Suprapubic skin (tissue), 4 donors: ENCODE measurements around the gene METTL9. TPM values are rescaled to one million over a fixed set of nuclear protein-coding genes. Genes with fewer than 3 reads are reported as not detected.

ENCODE experiments used
- DNase-seq, 2 donors: peaks; one replicate each; pipeline ENCODE4 v3.0.0-alpha.2; 2019; ENCODE audit warnings: low spot score in 2 of 2
- H3K27ac ChIP-seq: fragments of 200-600 bp; sonication (generic); one replicate; pipeline ENCODE4 v1.5.1; 2019
- H3K27me3 ChIP-seq: fragments of 200-600 bp; sonication (generic); one replicate; pipeline ENCODE4 v1.5.1; 2019
- H3K36me3 ChIP-seq: fragments of 200-600 bp; sonication (generic); one replicate; pipeline ENCODE4 v1.5.1; 2019
- H3K4me1 ChIP-seq: fragments of 200-600 bp; sonication (generic); one replicate; pipeline ENCODE4 v1.5.1; 2019
- H3K4me3 ChIP-seq: fragments of 200-600 bp; sonication (generic); one replicate; pipeline ENCODE4 v1.5.1; 2019; ENCODE audit warnings: mild to moderate bottlenecking
- H3K9me3 ChIP-seq: fragments of 200-600 bp; sonication (generic); one replicate; pipeline ENCODE4 v1.5.1; 2019
- EP300 ChIP-seq: sonication (generic); formaldehyde crosslinking; IDR thresholded peaks from one replicate; pipeline ENCODE4 v1.6.1; 2017; ENCODE audit warnings: antibody characterized with exemption
- POLR2A ChIP-seq, 2 donors: fragments of 450-650 bp; IDR thresholded peaks; one replicate each; pipeline ENCODE4 v1.6.1; 2017; ENCODE audit warnings: antibody characterized with exemption in 2 of 2, mild to moderate bottlenecking in 2 of 2, moderate library complexity in 2 of 2
- POLR2AphosphoS5 ChIP-seq, 3 donors: sonication (generic); formaldehyde crosslinking; IDR thresholded peaks; one replicate each; pipeline ENCODE4 v1.6.1; 2017; ENCODE audit warnings: antibody characterized with exemption in 3 of 3
- WGBS: methylation state at CpG from one replicate; pipeline ENCODE4 v1.1.5; 2018; 5-methylcytosine and 5-hydroxymethylcytosine counted together
- total RNA-seq, 4 donors: library from RNA; depleted of rRNA; stranded (reverse); fragments of >200 nt; gene quantifications; one replicate each; pipeline ENCODE4 v1.1.0, GENCODE V29; 2016
- TF ChIP-seq, protein P1 (sequence below), 2 donors: fragments of 200-600 bp in 1 of 2; fragments of 450-650 bp in 1 of 2; sonication (generic) in 1 of 2; IDR thresholded peaks; one replicate each; pipeline ENCODE4 v1.5.1; 2016 to 2019; ENCODE audit warnings: antibody characterized with exemption in 2 of 2, mild to moderate bottlenecking in 1 of 2, moderate library complexity in 1 of 2

The METTL9 gene
- total RNA-seq, 4 donors from 2014 or later, result 76.3 to 105 (median 85.7) TPM

GRCh38 chr16:21617607-21618006 is 18.2 kb downstream of the METTL9 start:
- WGBS, result 97% methylated on average over 3 of the region's 3 CpGs
- Histone ChIP-seq H3K27ac (no peak overlapping the region), H3K9me3 (no peaks in the 10 kb centered on the region), H3K27me3 (no peaks in the 10 kb centered on the region), H3K4me3 (no peak overlapping the region), H3K4me1 (peaks cover 9% of the 10 kb centered on the region), H3K36me3 (peaks cover 4% of the 10 kb centered on the region)
- no peak for TF ChIP-seq POLR2AphosphoS5 (IDR thresholded peaks at IDR 0.05)
- TF ChIP-seq, protein P1, sequence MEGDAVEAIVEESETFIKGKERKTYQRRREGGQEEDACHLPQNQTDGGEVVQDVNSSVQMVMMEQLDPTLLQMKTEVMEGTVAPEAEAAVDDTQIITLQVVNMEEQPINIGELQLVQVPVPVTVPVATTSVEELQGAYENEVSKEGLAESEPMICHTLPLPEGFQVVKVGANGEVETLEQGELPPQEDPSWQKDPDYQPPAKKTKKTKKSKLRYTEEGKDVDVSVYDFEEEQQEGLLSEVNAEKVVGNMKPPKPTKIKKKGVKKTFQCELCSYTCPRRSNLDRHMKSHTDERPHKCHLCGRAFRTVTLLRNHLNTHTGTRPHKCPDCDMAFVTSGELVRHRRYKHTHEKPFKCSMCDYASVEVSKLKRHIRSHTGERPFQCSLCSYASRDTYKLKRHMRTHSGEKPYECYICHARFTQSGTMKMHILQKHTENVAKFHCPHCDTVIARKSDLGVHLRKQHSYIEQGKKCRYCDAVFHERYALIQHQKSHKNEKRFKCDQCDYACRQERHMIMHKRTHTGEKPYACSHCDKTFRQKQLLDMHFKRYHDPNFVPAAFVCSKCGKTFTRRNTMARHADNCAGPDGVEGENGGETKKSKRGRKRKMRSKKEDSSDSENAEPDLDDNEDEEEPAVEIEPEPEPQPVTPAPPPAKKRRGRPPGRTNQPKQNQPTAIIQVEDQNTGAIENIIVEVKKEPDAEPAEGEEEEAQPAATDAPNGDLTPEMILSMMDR (IDR thresholded peaks at IDR 0.05), result no peak
- no peak for DNase-seq

DNA sequence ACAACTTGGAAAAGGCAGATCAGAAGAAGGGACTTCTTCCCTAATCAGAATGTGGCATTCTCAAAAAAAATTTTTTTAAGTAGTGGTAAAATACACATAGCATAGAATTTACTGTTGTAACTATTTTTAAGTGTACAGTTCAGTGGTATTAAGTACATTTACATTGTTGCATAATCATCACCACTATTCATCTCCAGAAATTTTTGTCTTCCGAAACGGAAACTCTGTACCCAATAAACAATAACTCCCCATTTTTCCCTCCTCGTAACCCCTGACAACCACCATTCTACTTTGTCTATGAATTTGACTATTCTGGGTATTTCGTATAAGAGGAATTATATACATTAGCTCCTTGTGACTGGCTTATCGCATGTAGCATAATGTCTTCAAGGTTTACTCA is 18.9 kb downstream of the METTL9 start:
- Histone ChIP-seq H3K4me3 (no peak overlapping the region), H3K36me3 (peaks cover 4% of the 10 kb centered on the region), H3K27ac (no peak overlapping the region), H3K27me3 (no peaks in the 10 kb centered on the region), H3K4me1 (peaks cover 6% of the 10 kb centered on the region), H3K9me3 (no peaks in the 10 kb centered on the region)
- 95% methylated on average over 5 of the region's 5 CpGs for WGBS
- no peak for TF ChIP-seq EP300
- TF ChIP-seq POLR2A (IDR thresholded peaks at IDR 0.05), result no peak
- TF ChIP-seq POLR2AphosphoS5 (IDR thresholded peaks at IDR 0.05), result no peak
- no peak for DNase-seq

- no peak overlapping the region for H3K27ac ChIP-seq
- DNase-seq, result no peak
- H3K27me3 ChIP-seq, result no peaks in the 10 kb centered on the region
- H3K4me1 ChIP-seq, result peaks cover 6% of the 10 kb centered on the region
- WGBS, result 87% methylated on average over 4 of the region's 4 CpGs
- TF ChIP-seq POLR2AphosphoS5 (IDR thresholded peaks at IDR 0.05) (no peak), POLR2A (IDR thresholded peaks at IDR 0.05) (no peak), EP300 (no peak)
- TF ChIP-seq, protein P1 (IDR thresholded peaks at IDR 0.05), result no peak
- no peak overlapping the region for H3K4me3 ChIP-seq
- peaks cover 11% of the 10 kb centered on the region for H3K36me3 ChIP-seq
- H3K9me3 ChIP-seq, result no peaks in the 10 kb centered on the region
Measured at GRCh38 chr16:21619765-21620425, 20.5 kb downstream of the METTL9 start.

GRCh38 chr16:21620592-21620991 is 21.2 kb downstream of the METTL9 start:
- DNase-seq, result no peak
- Histone ChIP-seq H3K4me1 (peaks cover 6% of the 10 kb centered on the region), H3K27me3 (no peaks in the 10 kb centered on the region), H3K36me3 (peaks cover 16% of the 10 kb centered on the region), H3K27ac (no peak overlapping the region), H3K9me3 (no peaks in the 10 kb centered on the region), H3K4me3 (no peak overlapping the region)
- TF ChIP-seq POLR2A (IDR thresholded peaks at IDR 0.05) (no peak), EP300 (no peak), POLR2AphosphoS5 (IDR thresholded peaks at IDR 0.05) (no peak)
- TF ChIP-seq, protein P1 (IDR thresholded peaks at IDR 0.05), result no peak

GRCh38 chr16:21622545-21622944 is 23.2 kb downstream of the METTL9 start:
- no peaks in the 10 kb centered on the region for H3K27me3 ChIP-seq
- H3K36me3 ChIP-seq, result peaks cover 16% of the 10 kb centered on the region
- H3K9me3 ChIP-seq, result no peaks in the 10 kb centered on the region
- H3K4me3 ChIP-seq, result no peak overlapping the region
- peaks cover 9% of the 10 kb centered on the region for H3K4me1 ChIP-seq
- no peak for DNase-seq
- no peak for TF ChIP-seq POLR2A (IDR thresholded peaks at IDR 0.05)
- TF ChIP-seq, protein P1 (IDR thresholded peaks at IDR 0.05), result no peak
- no peak for TF ChIP-seq POLR2AphosphoS5 (IDR thresholded peaks at IDR 0.05)
- no peak for TF ChIP-seq EP300
- WGBS, result 100% methylated on average over 1 of the region's 1 CpG
- no peak overlapping the region for H3K27ac ChIP-seq

DNA sequence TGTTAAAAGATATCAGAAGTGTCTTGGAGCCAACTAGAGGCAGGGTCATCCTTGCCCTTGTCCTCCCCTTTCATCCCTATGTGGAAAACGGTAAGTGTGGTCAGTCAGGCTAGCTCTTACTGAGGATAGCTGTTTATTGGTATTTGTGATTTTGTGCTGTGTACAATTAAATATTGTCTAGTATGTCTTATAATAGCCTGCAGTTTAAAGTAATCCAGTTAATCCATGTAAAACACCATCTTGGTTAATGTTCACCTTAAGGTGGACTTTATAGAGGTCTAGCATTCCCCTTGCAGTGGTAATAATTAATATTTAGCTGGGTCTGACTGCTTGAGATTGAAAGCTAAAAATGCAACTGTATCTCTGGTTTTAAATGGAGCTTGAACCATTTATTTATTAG is 25.6 kb downstream of the METTL9 start:
- H3K4me3 ChIP-seq, result no peak overlapping the region
- no peaks in the 10 kb centered on the region for H3K27me3 ChIP-seq
- TF ChIP-seq POLR2A (IDR thresholded peaks at IDR 0.05) (no peak), POLR2AphosphoS5 (IDR thresholded peaks at IDR 0.05) (no peak), EP300 (no peak)
- TF ChIP-seq, protein P1 (IDR thresholded peaks at IDR 0.05), result no peak
- H3K4me1 ChIP-seq, result peaks cover 15% of the 10 kb centered on the region
- no peak overlapping the region for H3K27ac ChIP-seq
- H3K9me3 ChIP-seq, result no peaks in the 10 kb centered on the region
- peaks cover 11% of the 10 kb centered on the region for H3K36me3 ChIP-seq
- 88% methylated on average over 1 of the region's 1 CpG for WGBS
- DNase-seq, result no peak
